Measurements from ENCODE around the gene PLCH1. TPM values are rescaled to one million over a fixed set of nuclear protein-coding genes. Genes with fewer than 3 reads are reported as not detected.

The PLCH1 gene
- total and polyA plus RNA-seq, 10 of the 15 experiments (the other 5 are each of a cell fraction or from before 2014, with no cell fraction given): 0.03 to 0.22 (median 0.04) TPM; not detected in 5

GRCh38 chr3:155481591-155481990 is 263.3 kb downstream of the PLCH1 start:
- POLR2A ChIA-PET: no interaction called here
- Histone ChIP-seq H3K9ac (ENCODE audit: control insufficient read depth, insufficient read depth, low read length) (no peak overlapping the region), H4K20me1 (ENCODE audit: control insufficient read depth, insufficient read depth) (no peaks in the 10 kb centered on the region), H3K4me3 (no peak overlapping the region), H3K79me2 (ENCODE audit: control insufficient read depth, insufficient read depth, low read length) (no peaks in the 10 kb centered on the region), H2AFZ (ENCODE audit: control insufficient read depth, low read depth, low read length) (no peak overlapping the region), H3K27ac (ENCODE audit: control insufficient read depth, insufficient read depth) (no peak overlapping the region), H3K9me3 (replicated peaks; ENCODE audit: control insufficient read depth, insufficient read depth, low read length) (no peaks in the 10 kb centered on the region), H3K36me3 (ENCODE audit: control insufficient read depth in 2 of 2, insufficient read depth in 2 of 2, low read length in 1 of 2) (no peaks in the 10 kb centered on the region), H3K27me3 (replicated peaks in 1 of 2; ENCODE audit: control insufficient read depth in 2 of 2, insufficient read depth in 2 of 2, low read length in 1 of 2) (no peaks in the 10 kb centered on the region; a peak in 1 of 4 replicates), H3K4me1 (ENCODE audit: control insufficient read depth, insufficient read depth, low read length) (no peaks in the 10 kb centered on the region), H3K4me2 (ENCODE audit: control insufficient read depth, insufficient read depth) (no peak overlapping the region)
- in situ Hi-C loops (cut with MboI): no loop called here
- no TSS peak for BruUV-seq (replicated peaks)
- CTCF ChIA-PET: no interaction called here
- SMC1A ChIA-PET (ENCODE audit: uncharacterized antibody, unreplicated experiment): no interaction called here
- RAD21 ChIA-PET (ENCODE audit: unreplicated experiment): no interaction called here
- FAIRE-seq: no peak
- 0% methylated on average over 2 of the region's 2 CpGs for WGBS (ENCODE audit: insufficient coverage, insufficient replicate concordance, low lambda C conversion rate, missing lambda C conversion rate)
- no peak for ATAC-seq
- intact Hi-C loops (cut with micrococcal nuclease; ENCODE audit: unreplicated experiment): no loop called here
- no peak for DNase-seq (ENCODE audit: low read depth, low spot score)
- TF ChIP-seq ZBTB4 (CRISPR knock-in tag; IDR thresholded peaks at IDR 0.05) (no peak), BRCA1 (IDR thresholded peaks at IDR 0.05; ENCODE audit: low read depth, low read length) (no peak), IKZF2 (IDR thresholded peaks at IDR 0.05) (no peak), BMI1 (IDR thresholded peaks at IDR 0.05; ENCODE audit: borderline replicate concordance) (no peak), ZNF384 (IDR thresholded peaks at IDR 0.05; ENCODE audit: borderline replicate concordance, low read depth, low read length) (no peak), ZBTB33 (IDR thresholded peaks at IDR 0.05) (no peak), ELK1 (IDR thresholded peaks at IDR 0.05; ENCODE audit: low read depth, low read length) (no peak), MXI1 (IDR thresholded peaks at IDR 0.05; ENCODE audit: low read depth, low read length) (no peak), MEF2A (IDR thresholded peaks at IDR 0.05; ENCODE audit: insufficient read depth, low read depth, low read length) (no peak), EED (IDR thresholded peaks at IDR 0.05; ENCODE audit: low read depth) (no peak), RELB (IDR thresholded peaks at IDR 0.05; ENCODE audit: low read depth) (no peak)
